ENCODE results near the gene PTK7.
"Not testable (repeated sequence)": the region's sequence is repeated elsewhere in the genome, so short reads cannot be mapped to it uniquely, and the experiment has no call there.

Gene PTK7

GRCh38 chr6:43076464-43077332 is 584 bp downstream of the PTK7 start:
- Histone ChIP-seq H3K4me1 (ENCODE audit: control extremely low read depth in 1 of 4, control insufficient read depth in 4 of 4, insufficient read depth in 4 of 4, low read length in 3 of 4) (peaks cover 0 to 25% (median 20%) of the 10 kb centered on the region in 4 experiments), H3K4me3 (ENCODE audit: control insufficient read depth in 1 of 7, extremely low read depth in 1 of 7, insufficient read depth in 4 of 7, low read depth in 2 of 7, low read length in 6 of 7) (peak overlapping the region; percentile 81 to 94 (median 90)), H3K36me3 (ENCODE audit: control insufficient read depth in 4 of 4, insufficient read depth in 4 of 4, low read length in 3 of 4) (peaks cover 3 to 11% (median 9%) of the 10 kb centered on the region in 4 experiments), H3K9me3 (ENCODE audit: control extremely low read depth in 1 of 5, control insufficient read depth in 4 of 5, insufficient read depth in 2 of 5, low read depth in 1 of 5, low read length in 4 of 5) (no peaks in the 10 kb centered on the region), H3K27ac (ENCODE audit: insufficient read depth in 1 of 2, low read depth in 1 of 2, low read length in 2 of 2, poor library complexity in 1 of 2, severe bottlenecking in 2 of 2) (peak overlapping the region in 1 of 2 experiments; percentile 71), H3K27me3 (replicated peaks in 2 of 5; ENCODE audit: control insufficient read depth in 4 of 5, insufficient read depth in 5 of 5, low read length in 4 of 5) (no peaks in the 10 kb centered on the region)
- peak in 2 of 3 donors; percentile 42 to 49 for DNase-seq
- ChIA-PET POLR2A (no interaction called here), CTCF (interaction anchor here (0.8 to 1.7 kb wide), 10 partner anchors 11 to 68 kb away, joined by 3 to 5 read pairs (median 3); partner anchors contain the start of genes KLC4 and MRPL2)
- WGBS (ENCODE audit: insufficient coverage) = under 1% methylated on average over 70 of the region's 72 CpGs

- WGBS (ENCODE audit: insufficient coverage) = 46% methylated on average over 4 of the region's 8 CpGs
- Histone ChIP-seq H3K36me3 (ENCODE audit: control insufficient read depth in 4 of 4, insufficient read depth in 4 of 4, low read length in 3 of 4) (peaks cover 3 to 10% (median 8%) of the 10 kb centered on the region in 4 experiments), H3K4me3 (ENCODE audit: control insufficient read depth in 1 of 7, extremely low read depth in 1 of 7, insufficient read depth in 4 of 7, low read depth in 2 of 7, low read length in 6 of 7) (peak overlapping the region; percentile 81 to 94 (median 90)), H3K27me3 (replicated peaks in 2 of 5; ENCODE audit: control insufficient read depth in 4 of 5, insufficient read depth in 5 of 5, low read length in 4 of 5) (no peaks in the 10 kb centered on the region), H3K9me3 (ENCODE audit: control extremely low read depth in 1 of 5, control insufficient read depth in 4 of 5, insufficient read depth in 2 of 5, low read depth in 1 of 5, low read length in 4 of 5) (no peaks in the 10 kb centered on the region), H3K4me1 (ENCODE audit: control extremely low read depth in 1 of 4, control insufficient read depth in 4 of 4, insufficient read depth in 4 of 4, low read length in 3 of 4) (peaks cover 0 to 25% (median 20%) of the 10 kb centered on the region in 4 experiments), H3K27ac (ENCODE audit: insufficient read depth in 1 of 2, low read depth in 1 of 2, low read length in 2 of 2, poor library complexity in 1 of 2, severe bottlenecking in 2 of 2) (peak overlapping the region in 1 of 2 experiments; percentile 71)
- ChIA-PET CTCF (interaction anchor here (0.8 to 1.7 kb wide), 6 partner anchors 15 to 68 kb away, joined by 3 to 5 read pairs (median 4); partner anchors contain the start of genes KLC4 and MRPL2), POLR2A (no interaction called here)
- peak in 1 of 3 donors; percentile 33 for DNase-seq
These were observed 1.3 kb downstream of the PTK7 start for GRCh38 chr6:43077333-43077809.

GRCh38 chr6:43077981-43078511 is 1.9 kb downstream of the PTK7 start:
- H3K27me3 ChIP-seq (replicated peaks in 2 of 5; ENCODE audit: control insufficient read depth in 4 of 5, insufficient read depth in 5 of 5, low read length in 4 of 5) = no peaks in the 10 kb centered on the region
- POLR2A ChIA-PET = no interaction called here

DNA sequence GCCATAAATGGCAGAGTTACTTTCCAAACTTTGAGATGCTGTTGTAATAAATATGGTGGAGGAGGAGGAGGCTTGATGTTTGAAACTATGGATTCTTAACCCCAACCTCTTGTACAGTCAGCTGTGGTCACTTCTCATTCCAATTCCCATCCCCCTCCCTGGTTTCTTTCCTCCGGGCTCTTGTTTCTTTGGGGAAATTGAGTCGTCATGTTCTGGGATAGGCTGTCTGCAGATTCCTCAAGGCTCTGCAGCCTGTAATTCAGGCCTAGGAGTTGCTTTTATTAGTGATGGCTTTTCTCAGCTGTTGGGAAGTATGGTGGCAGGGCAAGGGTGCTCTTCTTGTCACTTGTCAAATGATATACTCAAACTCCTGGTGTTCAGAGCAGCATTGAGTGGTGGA is 2.6 kb downstream of the PTK7 start:
- POLR2A ChIA-PET = no interaction called here

More at GRCh38 chr6:43077981-43078511, 1.9 kb downstream of the PTK7 start:
- 100% methylated on average over 2 of the region's 6 CpGs for WGBS (ENCODE audit: insufficient coverage)
- DNase-seq = no peak
- peak overlapping the region in 1 of 7 experiments; percentile 94 for H3K4me3 ChIP-seq (ENCODE audit: control insufficient read depth in 1 of 7, extremely low read depth in 1 of 7, insufficient read depth in 4 of 7, low read depth in 2 of 7, low read length in 6 of 7)
- peaks cover 0 to 25% (median 20%) of the 10 kb centered on the region in 4 experiments for H3K4me1 ChIP-seq (ENCODE audit: control extremely low read depth in 1 of 4, control insufficient read depth in 4 of 4, insufficient read depth in 4 of 4, low read length in 3 of 4)
- H3K9me3 ChIP-seq (ENCODE audit: control extremely low read depth in 1 of 5, control insufficient read depth in 4 of 5, insufficient read depth in 2 of 5, low read depth in 1 of 5, low read length in 4 of 5) = no peaks in the 10 kb centered on the region
- CTCF ChIA-PET = interaction anchor here (1.3 to 1.6 kb wide), 2 partner anchors 19 to 69 kb away, joined by 3 to 5 read pairs; no protein-coding TSS in a partner anchor
- H3K36me3 ChIP-seq (ENCODE audit: control insufficient read depth in 4 of 4, insufficient read depth in 4 of 4, low read length in 3 of 4) = peaks cover 3 to 5% (median 4%) of the 10 kb centered on the region in 4 experiments
- no peak overlapping the region for H3K27ac ChIP-seq (ENCODE audit: insufficient read depth in 1 of 2, low read depth in 1 of 2, low read length in 2 of 2, poor library complexity in 1 of 2, severe bottlenecking in 2 of 2)

GRCh38 chr6:43081043-43081442 is 4.9 kb downstream of the PTK7 start:
- WGBS (ENCODE audit: insufficient coverage) = 100% methylated on average over 2 of the region's 4 CpGs
- POLR2A ChIA-PET = no interaction called here
- CTCF ChIA-PET = interaction anchor here (1.5 kb wide), 1 partner anchor 9 kb away, joined by 3 read pairs; no protein-coding TSS in a partner anchor

More for the DNA sequence above, 2.6 kb downstream of the PTK7 start:
- no CpG with 5 or more reads among the region's 2 CpGs for WGBS (ENCODE audit: insufficient coverage)
- peaks cover 2 to 3% (median 2%) of the 10 kb centered on the region in 4 experiments for H3K36me3 ChIP-seq (ENCODE audit: control insufficient read depth in 4 of 4, insufficient read depth in 4 of 4, low read length in 3 of 4)
- DNase-seq = no peak
- no peaks in the 10 kb centered on the region for H3K9me3 ChIP-seq (ENCODE audit: control extremely low read depth in 1 of 5, control insufficient read depth in 4 of 5, insufficient read depth in 2 of 5, low read depth in 1 of 5, low read length in 4 of 5)
- H3K27me3 ChIP-seq (replicated peaks in 2 of 5; ENCODE audit: control insufficient read depth in 4 of 5, insufficient read depth in 5 of 5, low read length in 4 of 5) = no peaks in the 10 kb centered on the region
- no peak overlapping the region for H3K4me3 ChIP-seq (ENCODE audit: control insufficient read depth in 1 of 7, extremely low read depth in 1 of 7, insufficient read depth in 4 of 7, low read depth in 2 of 7, low read length in 6 of 7)
- CTCF ChIA-PET = interaction anchor here (1.0 kb wide), 1 partner anchor 1142 kb away, joined by 3 read pairs; no protein-coding TSS in a partner anchor
- no peak overlapping the region for H3K27ac ChIP-seq (ENCODE audit: insufficient read depth in 1 of 2, low read depth in 1 of 2, low read length in 2 of 2, poor library complexity in 1 of 2, severe bottlenecking in 2 of 2)
- peaks cover 0 to 25% (median 20%) of the 10 kb centered on the region in 4 experiments for H3K4me1 ChIP-seq (ENCODE audit: control extremely low read depth in 1 of 4, control insufficient read depth in 4 of 4, insufficient read depth in 4 of 4, low read length in 3 of 4)

DNA sequence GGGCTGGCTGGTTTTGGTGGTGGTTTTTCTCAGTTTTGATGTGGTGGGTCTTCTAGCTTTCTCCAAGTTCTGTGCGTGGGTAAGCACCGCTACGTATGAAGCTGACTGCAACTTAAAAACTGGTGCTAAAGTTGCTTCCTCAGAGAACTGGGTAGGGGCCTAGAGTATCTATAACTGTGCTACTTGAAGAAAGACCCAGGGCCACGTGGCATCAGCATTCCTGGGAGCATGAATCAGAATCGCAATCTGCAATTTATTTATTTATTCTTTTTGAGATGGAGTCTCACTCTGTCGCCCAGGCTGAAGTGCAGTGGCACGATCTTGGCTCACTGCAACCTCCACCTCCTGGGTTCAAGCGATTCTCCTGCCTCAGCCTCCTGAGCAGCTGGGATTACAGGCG is 5.8 kb downstream of the PTK7 start:
- H3K27ac ChIP-seq (ENCODE audit: insufficient read depth in 1 of 2, low read depth in 1 of 2, low read length in 2 of 2, poor library complexity in 1 of 2, severe bottlenecking in 2 of 2); H3K36me3 ChIP-seq (ENCODE audit: control insufficient read depth in 4 of 4, insufficient read depth in 4 of 4, low read length in 3 of 4); POLR2A ChIA-PET; H3K4me3 ChIP-seq (ENCODE audit: control insufficient read depth in 1 of 7, extremely low read depth in 1 of 7, insufficient read depth in 4 of 7, low read depth in 2 of 7, low read length in 6 of 7); H3K27me3 ChIP-seq (replicated peaks in 2 of 5; ENCODE audit: control insufficient read depth in 4 of 5, insufficient read depth in 5 of 5, low read length in 4 of 5); DNase-seq; H3K9me3 ChIP-seq (ENCODE audit: control extremely low read depth in 1 of 5, control insufficient read depth in 4 of 5, insufficient read depth in 2 of 5, low read depth in 1 of 5, low read length in 4 of 5): not testable (repeated sequence)
- H3K4me1 ChIP-seq (ENCODE audit: control extremely low read depth in 1 of 4, control insufficient read depth in 4 of 4, insufficient read depth in 4 of 4, low read length in 3 of 4) = peaks cover 0 to 13% (median 11%) of the 10 kb centered on the region in 4 experiments
- CTCF ChIA-PET = interaction anchor here (1.2 to 2.0 kb wide), 6 partner anchors 8 to 130 kb away, joined by 3 to 6 read pairs (median 4); no protein-coding TSS in a partner anchor
- WGBS (ENCODE audit: insufficient coverage) = 95% methylated on average over 8 of the region's 9 CpGs

More at GRCh38 chr6:43081043-43081442, 4.9 kb downstream of the PTK7 start:
- Histone ChIP-seq H3K36me3 (ENCODE audit: control insufficient read depth in 4 of 4, insufficient read depth in 4 of 4, low read length in 3 of 4) (no peaks in the 10 kb centered on the region), H3K27me3 (replicated peaks in 2 of 5; ENCODE audit: control insufficient read depth in 4 of 5, insufficient read depth in 5 of 5, low read length in 4 of 5) (no peaks in the 10 kb centered on the region), H3K27ac (ENCODE audit: insufficient read depth in 1 of 2, low read depth in 1 of 2, low read length in 2 of 2, poor library complexity in 1 of 2, severe bottlenecking in 2 of 2) (no peak overlapping the region), H3K9me3 (ENCODE audit: control extremely low read depth in 1 of 5, control insufficient read depth in 4 of 5, insufficient read depth in 2 of 5, low read depth in 1 of 5, low read length in 4 of 5) (no peaks in the 10 kb centered on the region), H3K4me3 (ENCODE audit: control insufficient read depth in 1 of 7, extremely low read depth in 1 of 7, insufficient read depth in 4 of 7, low read depth in 2 of 7, low read length in 6 of 7) (no peak overlapping the region), H3K4me1 (ENCODE audit: control extremely low read depth in 1 of 4, control insufficient read depth in 4 of 4, insufficient read depth in 4 of 4, low read length in 3 of 4) (peaks cover 0 to 16% (median 13%) of the 10 kb centered on the region in 4 experiments)
- no peak for DNase-seq

Data from common myeloid progenitor, CD34-positive (primary cell).